Measurements from ENCODE around the gene SGPL1. TPM values are rescaled to one million over a fixed set of nuclear protein-coding genes. Genes with fewer than 3 reads are reported as not detected.
"Not testable (repeated sequence)": the region's sequence is repeated elsewhere in the genome, so short reads cannot be mapped to it uniquely, and the experiment has no call there.

SGPL1 gene
- total RNA-seq, 1 donor from 2014 or later: 45.1 TPM

- no peak for DNase-seq
These were observed 91.3 kb downstream of the SGPL1 start for GRCh38 chr10:70906953-70907636.

DNA sequence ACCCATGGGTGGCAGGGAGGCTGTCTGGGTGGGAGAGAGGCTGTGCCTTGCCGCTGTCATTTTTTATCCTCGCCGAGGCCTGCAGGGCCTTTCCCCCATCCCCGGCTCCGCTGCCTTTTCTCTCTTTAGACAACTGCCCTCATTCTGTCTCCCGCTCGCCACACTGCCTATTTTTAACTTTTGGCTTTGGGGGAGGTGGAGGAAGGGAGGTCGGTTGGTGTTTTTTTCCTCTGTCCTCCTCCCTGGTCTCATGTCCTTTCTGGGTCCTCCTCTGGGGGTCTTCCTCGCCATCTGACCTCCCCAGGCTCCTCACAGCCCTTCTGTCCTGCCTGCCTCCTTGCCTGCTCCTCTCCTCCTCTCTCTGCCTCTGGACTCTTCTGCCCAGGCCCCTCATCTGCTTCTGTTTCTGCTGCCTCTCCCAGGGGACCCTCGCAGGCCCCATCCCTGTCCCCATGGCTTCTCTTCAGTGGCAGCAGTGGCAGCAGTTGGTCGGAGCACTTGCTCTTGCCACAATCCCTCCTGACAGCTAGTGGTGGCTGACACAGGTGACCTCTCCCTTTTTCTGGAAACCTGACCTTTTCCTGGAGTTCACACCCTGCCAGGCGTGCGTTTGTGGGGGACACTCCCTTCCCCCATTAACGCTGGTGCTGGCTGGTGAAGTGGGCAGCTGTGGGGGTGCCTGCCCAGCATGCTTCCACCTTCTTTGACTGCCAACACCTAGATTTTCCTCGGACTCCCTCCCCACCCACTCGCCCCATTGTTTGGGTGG is 92.1 kb downstream of the SGPL1 start:
- no peak for DNase-seq

GRCh38 chr10:70908406-70909296 is 92.9 kb downstream of the SGPL1 start:
- no peak for DNase-seq

DNA sequence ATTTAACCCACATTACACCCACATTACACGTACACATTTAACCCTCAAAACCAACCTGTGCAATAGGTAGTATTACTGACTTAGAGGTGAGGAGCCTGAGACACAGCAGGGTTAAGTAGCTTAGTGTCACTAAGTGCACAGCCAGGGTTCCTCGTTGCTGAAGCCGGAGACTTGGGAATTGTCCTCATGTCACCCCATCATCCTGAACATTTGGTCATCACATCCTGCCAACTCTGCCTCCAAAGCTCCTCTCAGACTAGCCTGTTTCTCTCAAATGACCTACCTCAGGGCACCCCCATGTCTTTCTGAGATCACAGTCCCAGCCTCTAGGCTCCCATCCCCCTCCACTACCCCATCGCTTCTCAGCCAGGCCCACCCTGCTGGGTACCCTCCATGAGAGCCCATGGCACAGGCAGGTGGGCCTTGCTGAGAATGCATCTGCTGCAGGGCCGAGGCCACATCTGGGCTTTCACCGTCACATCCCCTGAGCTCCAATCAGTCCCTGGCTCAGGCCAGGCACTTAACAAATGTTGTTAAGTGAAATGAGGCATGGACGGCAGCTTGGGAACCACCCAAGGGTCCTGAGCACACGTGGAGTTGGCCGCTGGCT is 93.7 kb downstream of the SGPL1 start:
- DNase-seq: no peak

GRCh38 chr10:70910486-70911341 is 95.0 kb downstream of the SGPL1 start:
- DNase-seq: no peak

- no peak for DNase-seq
These were observed 95.6 kb downstream of the SGPL1 start for GRCh38 chr10:70911386-70911785.

- DNase-seq: no peak
These were observed 96.8 kb downstream of the SGPL1 start for GRCh38 chr10:70912556-70912955.

DNA sequence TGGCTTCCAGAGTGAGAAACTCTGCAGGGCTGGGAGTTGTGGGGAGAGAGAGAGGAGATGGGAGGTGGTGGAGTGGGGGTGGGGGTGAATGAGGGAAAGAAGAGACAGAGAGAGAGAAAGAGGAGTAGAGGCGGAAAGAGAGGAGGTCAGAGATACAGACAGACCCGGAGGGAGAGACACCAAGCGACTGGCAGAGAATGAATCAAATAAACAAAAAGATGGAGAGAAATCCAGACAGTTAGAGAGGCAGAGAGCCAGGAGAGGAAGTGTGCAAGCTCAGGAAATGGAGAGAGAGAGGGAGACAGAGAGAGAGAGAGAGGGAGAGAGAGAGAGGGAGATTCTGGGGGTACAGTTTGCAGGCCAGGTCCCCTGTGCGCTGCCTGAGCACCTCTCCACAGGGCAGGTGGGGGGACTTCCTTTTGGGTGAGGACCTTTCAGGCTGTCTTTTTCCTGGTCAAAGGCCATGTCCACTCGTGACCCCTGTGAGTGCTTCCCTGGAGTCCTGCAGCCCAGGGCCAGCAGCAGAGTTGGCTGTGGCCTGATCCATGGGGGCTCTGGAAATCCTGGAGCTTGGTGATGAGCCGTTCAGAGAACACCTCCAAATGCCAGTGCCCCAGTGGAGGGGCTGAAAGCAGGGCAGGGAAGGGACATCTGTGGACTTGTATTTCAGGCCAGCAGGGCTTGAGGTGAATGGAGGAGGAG is 97.6 kb downstream of the SGPL1 start:
- DNase-seq: no peak

GRCh38 chr10:70913893-70914240 is 98.1 kb downstream of the SGPL1 start:
- no peak for DNase-seq

GRCh38 chr10:70914316-70914864 is 98.6 kb downstream of the SGPL1 start:
- DNase-seq: no peak

- DNase-seq: no peak
These were observed 99.5 kb downstream of the SGPL1 start for GRCh38 chr10:70915206-70915605.

- no peak for DNase-seq
These were observed 100.1 kb downstream of the SGPL1 start for GRCh38 chr10:70915806-70916205.

GRCh38 chr10:70916241-70916640 is 100.5 kb downstream of the SGPL1 start:
- no peak for DNase-seq

GRCh38 chr10:70917226-70917625 is 101.5 kb downstream of the SGPL1 start:
- DNase-seq: no peak

- no peak for DNase-seq
These were observed 101.9 kb downstream of the SGPL1 start for GRCh38 chr10:70917635-70918034.

- DNase-seq: peak; percentile 84
These were observed 103.2 kb downstream of the SGPL1 start for GRCh38 chr10:70918851-70919530.

DNA sequence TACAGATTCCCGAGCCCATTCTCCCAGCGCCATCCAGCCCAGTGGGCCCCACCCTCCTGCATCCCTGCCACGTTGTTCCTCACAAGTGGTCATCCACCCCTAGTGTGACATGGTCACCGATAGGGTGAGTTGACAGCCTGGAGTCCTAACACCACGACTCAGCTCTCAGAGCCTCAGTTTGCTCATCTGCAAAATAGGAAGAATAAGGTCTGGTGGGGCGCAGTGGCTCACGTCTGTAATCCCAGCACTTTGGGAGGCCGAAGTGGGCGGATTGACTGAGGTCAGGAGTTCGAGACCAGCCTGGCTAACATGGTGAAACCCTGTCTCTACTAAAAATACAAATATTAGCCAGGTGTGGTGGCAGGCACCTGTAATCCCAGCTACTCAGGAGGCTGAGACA is 104.2 kb downstream of the SGPL1 start:
- not testable (repeated sequence) for DNase-seq

DNA sequence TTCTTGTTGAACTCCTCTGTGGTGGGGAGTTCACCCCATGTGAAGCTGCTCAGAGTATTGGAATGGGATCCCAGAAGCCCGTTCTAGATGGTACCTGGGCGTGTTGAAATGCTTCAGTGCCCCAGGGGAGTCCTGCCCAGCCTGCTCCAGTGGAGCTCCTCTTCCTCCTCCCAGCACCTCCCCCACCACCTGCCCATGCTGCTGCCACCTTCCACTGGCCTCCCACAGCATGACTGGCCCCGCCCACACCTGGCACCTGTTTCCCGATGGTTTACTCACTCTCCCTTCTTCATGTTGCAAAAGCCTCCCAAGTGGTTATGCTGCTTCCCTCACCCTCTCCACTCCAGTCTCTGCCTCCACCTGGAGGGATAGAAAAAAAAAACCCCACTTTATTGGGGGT is 104.8 kb downstream of the SGPL1 start:
- no peak for DNase-seq

- DNase-seq: no peak
These were observed 105.5 kb downstream of the SGPL1 start for GRCh38 chr10:70921285-70921684.

- no peak for DNase-seq
These were observed 107.9 kb downstream of the SGPL1 start for GRCh38 chr10:70923696-70924095.
